Subcutaneous abdominal adipose tissue (tissue), 5 donors: ENCODE measurements around the gene OTUD7B.
"Not testable (repeated sequence)": the region's sequence is repeated elsewhere in the genome, so short reads cannot be mapped to it uniquely, and the experiment has no call there.

Experiments
- H3K27ac ChIP-seq: one replicate; pipeline ENCODE4 v1.7.0; 2013; ENCODE audit warnings: low read depth, mild to moderate bottlenecking, inconsistent platforms, low read length, moderate library complexity
- H3K27me3 ChIP-seq, 5 donors: one replicate each; pipeline ENCODE4 v1.7.0; 2013; ENCODE audit warnings: low read length in 5 of 5, inconsistent platforms in 1 of 5; ENCODE audit not compliant: control insufficient read depth in 5 of 5, insufficient read depth in 4 of 5
- H3K36me3 ChIP-seq, 5 donors: one replicate each; pipeline ENCODE4 v1.7.0; 2013; ENCODE audit warnings: low read length in 5 of 5; ENCODE audit not compliant: control insufficient read depth in 5 of 5, insufficient read depth in 5 of 5
- H3K4me1 ChIP-seq, 5 donors: one replicate each; pipeline ENCODE4 v1.7.0; 2013; ENCODE audit warnings: low read length in 5 of 5, mild to moderate bottlenecking in 3 of 5, moderate library complexity in 1 of 5; ENCODE audit not compliant: control insufficient read depth in 5 of 5, insufficient read depth in 5 of 5
- H3K4me3 ChIP-seq, 5 donors: one replicate each; pipeline ENCODE4 v1.7.0; 2013; ENCODE audit warnings: low read length in 5 of 5, low read depth in 1 of 5
- H3K9ac ChIP-seq, 5 donors: one replicate each; pipeline ENCODE4 v1.7.0; 2013; ENCODE audit warnings: low read length in 5 of 5, mild to moderate bottlenecking in 4 of 5, moderate library complexity in 3 of 5
- H3K9me3 ChIP-seq, 5 donors: one replicate each; pipeline ENCODE4 v1.7.0; 2013; ENCODE audit warnings: low read length in 5 of 5; ENCODE audit not compliant: control insufficient read depth in 5 of 5
- donor health status: healthy.
- donor health status: healthy.
- donor health status: healthy.
- donor health status: healthy.
- donor health status: healthy.

Gene OTUD7B

GRCh38 chr1:149938668-149939003 lies 71.9 kb downstream of the OTUD7B start:
- Histone ChIP-seq H3K9ac (peak overlapping the region in 2 of 5 donors; percentile 56 to 70), H3K27ac (peak overlapping the region; percentile 89), H3K4me1 (peaks cover 5 to 59% (median 46%) of the 10 kb centered on the region in 5 donors), H3K4me3 (peak overlapping the region in 4 of 5 donors; percentile 45 to 51 (median 48))
- not testable (repeated sequence) for H3K27me3 ChIP-seq, H3K36me3 ChIP-seq, H3K9me3 ChIP-seq

GRCh38 chr1:149937759-149938158 lies 72.8 kb downstream of the OTUD7B start:
- Histone ChIP-seq H3K36me3 (peaks cover 0 to 2% (median 0%) of the 10 kb centered on the region in 5 donors), H3K4me1 (peaks cover 5 to 53% (median 46%) of the 10 kb centered on the region in 5 donors), H3K9ac (peak overlapping the region in 1 of 5 donors; percentile 2), H3K4me3 (no peak overlapping the region), H3K9me3 (no peaks in the 10 kb centered on the region), H3K27me3 (peaks cover 0 to 6% (median 0%) of the 10 kb centered on the region in 5 donors), H3K27ac (peak overlapping the region; percentile 38)

DNA sequence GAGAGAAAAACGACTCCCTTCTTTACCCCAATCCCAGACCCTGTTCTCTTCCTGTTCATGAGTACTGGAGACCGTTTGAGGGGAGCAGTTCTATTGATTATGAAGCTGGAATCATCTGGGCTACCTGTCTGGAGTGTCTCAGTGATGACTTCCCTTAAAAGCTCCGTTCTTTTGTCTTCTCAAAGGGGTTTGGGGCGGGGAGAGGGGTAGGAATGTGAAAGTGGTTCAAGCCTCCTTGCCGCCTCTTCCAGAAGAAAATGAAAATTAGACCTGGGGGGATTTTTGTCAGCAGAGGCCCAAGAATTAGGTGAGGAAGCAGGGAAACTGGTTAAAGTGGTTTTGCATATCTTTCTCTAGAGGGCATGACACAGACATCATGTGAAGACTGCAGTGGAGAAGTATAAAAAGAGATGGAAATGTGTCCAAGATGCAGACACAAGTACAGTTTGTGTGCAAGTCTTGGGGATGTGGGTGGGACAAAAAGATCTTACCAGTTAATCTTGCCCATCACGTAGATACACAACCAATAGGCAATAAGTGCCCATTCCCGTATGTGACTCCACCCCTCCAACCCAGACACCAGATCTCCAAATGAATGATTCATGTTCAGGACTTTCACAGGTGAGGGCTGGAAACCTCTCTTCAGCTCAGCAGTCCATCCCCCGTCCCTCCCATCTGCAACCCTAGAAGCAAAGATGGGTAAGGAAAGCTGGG lies 73.4 kb downstream of the OTUD7B start:
- H3K4me1 ChIP-seq: peaks cover 5 to 51% (median 45%) of the 10 kb centered on the region in 5 donors
- peak overlapping the region in 3 of 5 donors; percentile 2 to 33 (median 2) for H3K9ac ChIP-seq
- no peaks in the 10 kb centered on the region for H3K9me3 ChIP-seq
- peaks cover 0 to 3% (median 0%) of the 10 kb centered on the region in 5 donors for H3K36me3 ChIP-seq
- peak overlapping the region; percentile 38 for H3K27ac ChIP-seq
- H3K4me3 ChIP-seq: peak overlapping the region in 4 of 5 donors; percentile 63 to 84 (median 69)
- H3K27me3 ChIP-seq: peaks cover 0 to 6% (median 0%) of the 10 kb centered on the region in 5 donors

- peaks cover 0 to 7% (median 3%) of the 10 kb centered on the region in 5 donors for H3K36me3 ChIP-seq
- H3K4me1 ChIP-seq: peaks cover 5 to 47% (median 38%) of the 10 kb centered on the region in 5 donors
- H3K4me3 ChIP-seq: peak within 1 kb of the TSS; percentile 53 to 84 (median 67)
- peak within 1 kb of the TSS in 3 of 5 donors; percentile 2 to 33 (median 2) for H3K9ac ChIP-seq
- H3K9me3 ChIP-seq: no peaks in the 10 kb centered on the region
- H3K27ac ChIP-seq: peak within 1 kb of the TSS; percentile 44
- H3K27me3 ChIP-seq: peaks cover 0 to 6% (median 0%) of the 10 kb centered on the region in 5 donors
Observed at GRCh38 chr1:149936170-149936991, 74.1 kb downstream of the OTUD7B start, which contains the start of gene MTMR11. Gene MTMR11, minus strand, starts transcription at chr1:149936879. Its CDS starts 232 bp downstream, at chr1:149936647.

DNA sequence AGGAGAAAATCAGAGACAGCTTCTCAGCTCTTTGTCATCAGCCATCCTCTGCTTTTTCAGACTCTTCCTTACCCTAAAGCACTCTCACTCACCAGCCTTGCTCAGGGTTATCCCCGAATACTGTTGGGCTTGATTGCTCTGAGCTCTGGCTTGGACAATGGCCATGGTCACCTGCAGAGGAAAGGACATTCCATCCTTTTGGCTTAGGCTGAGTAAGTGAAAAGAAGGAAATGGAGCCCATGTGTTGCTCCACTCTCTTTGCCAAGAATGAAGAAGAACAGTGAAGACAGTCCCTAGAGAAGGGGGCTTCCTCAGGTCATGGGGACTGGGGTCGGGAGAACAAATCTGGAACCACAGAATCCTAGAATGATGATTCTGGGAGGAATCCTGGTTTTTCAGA lies 76.2 kb downstream of the OTUD7B start:
- Histone ChIP-seq H3K4me3 (no peak overlapping the region), H3K36me3 (peaks cover 0 to 7% (median 6%) of the 10 kb centered on the region in 5 donors), H3K27me3 (peaks cover 0 to 6% (median 0%) of the 10 kb centered on the region in 5 donors), H3K9me3 (no peaks in the 10 kb centered on the region), H3K27ac (no peak overlapping the region), H3K9ac (no peak overlapping the region), H3K4me1 (peaks cover 5 to 45% (median 33%) of the 10 kb centered on the region in 5 donors)

GRCh38 chr1:149933208-149933607 lies 77.3 kb downstream of the OTUD7B start:
- Histone ChIP-seq H3K27ac (no peak overlapping the region), H3K36me3 (peaks cover 0 to 7% (median 6%) of the 10 kb centered on the region in 5 donors), H3K9ac (no peak overlapping the region), H3K9me3 (no peaks in the 10 kb centered on the region), H3K4me1 (peaks cover 7 to 42% (median 29%) of the 10 kb centered on the region in 5 donors), H3K27me3 (peaks cover 0 to 6% (median 0%) of the 10 kb centered on the region in 5 donors), H3K4me3 (no peak overlapping the region)

GRCh38 chr1:149932474-149932873 lies 78.1 kb downstream of the OTUD7B start:
- H3K27ac ChIP-seq: no peak overlapping the region
- H3K4me3 ChIP-seq: no peak overlapping the region
- peaks cover 0 to 7% (median 6%) of the 10 kb centered on the region in 5 donors for H3K36me3 ChIP-seq
- no peaks in the 10 kb centered on the region for H3K9me3 ChIP-seq
- H3K9ac ChIP-seq: no peak overlapping the region
- H3K27me3 ChIP-seq: peaks cover 0 to 6% (median 0%) of the 10 kb centered on the region in 5 donors
- H3K4me1 ChIP-seq: peaks cover 5 to 38% (median 25%) of the 10 kb centered on the region in 5 donors

DNA sequence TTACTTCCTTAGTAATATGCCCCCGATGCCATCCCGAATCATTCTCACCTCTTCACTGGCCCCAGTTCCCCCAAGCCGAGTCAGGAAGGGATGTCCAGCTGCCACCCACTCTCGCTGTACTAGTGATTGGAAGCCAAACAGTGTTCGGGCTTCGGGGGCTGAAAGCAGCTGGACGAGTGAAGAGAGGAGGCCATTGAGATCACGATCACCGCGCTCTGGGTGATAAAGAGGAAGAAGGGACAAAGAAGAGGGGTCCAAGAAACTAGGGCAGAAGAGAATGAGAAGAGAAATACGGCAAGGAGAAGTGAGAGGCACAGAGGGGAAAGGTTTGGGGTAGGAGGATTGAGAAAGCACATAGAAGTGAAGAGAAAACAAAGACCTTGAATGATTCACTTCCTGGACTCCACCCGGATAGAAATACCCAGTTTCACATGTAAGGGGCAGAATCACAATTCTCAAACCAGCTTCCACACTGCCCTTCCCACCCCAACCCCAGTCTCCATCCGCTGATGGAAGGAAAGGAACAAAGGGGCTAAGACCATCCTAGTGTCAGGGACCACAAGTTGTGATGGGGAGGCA lies 79.2 kb downstream of the OTUD7B start:
- Histone ChIP-seq H3K36me3 (peaks cover 0 to 11% (median 8%) of the 10 kb centered on the region in 5 donors), H3K9me3 (no peaks in the 10 kb centered on the region), H3K27me3 (peaks cover 0 to 6% (median 0%) of the 10 kb centered on the region in 5 donors), H3K4me1 (peaks cover 6 to 37% (median 24%) of the 10 kb centered on the region in 5 donors), H3K27ac (no peak overlapping the region), H3K4me3 (no peak overlapping the region), H3K9ac (no peak overlapping the region)

DNA sequence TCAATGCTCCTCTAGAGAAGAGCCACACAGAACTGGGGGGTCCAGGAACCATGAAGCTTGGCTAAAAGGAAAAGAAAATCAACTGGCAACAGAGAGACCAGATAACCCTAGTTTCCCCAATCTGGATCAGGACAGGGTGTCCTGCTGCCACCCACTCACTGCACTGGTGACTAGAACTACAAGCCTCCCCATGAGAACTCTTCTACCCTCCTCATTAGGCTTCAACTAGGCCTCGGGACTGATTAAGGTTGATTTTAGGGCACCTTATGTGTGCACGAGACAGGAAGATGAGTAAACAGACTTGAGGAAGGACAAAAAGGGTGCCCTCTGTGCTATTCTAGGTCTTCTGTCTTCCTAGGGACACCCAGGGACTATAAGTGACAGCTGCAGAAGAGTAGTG lies 80.7 kb downstream of the OTUD7B start:
- H3K9ac ChIP-seq: no peak overlapping the region
- H3K27ac ChIP-seq: no peak overlapping the region
- peaks cover 0 to 6% (median 0%) of the 10 kb centered on the region in 5 donors for H3K27me3 ChIP-seq
- peaks cover 6 to 38% (median 30%) of the 10 kb centered on the region in 5 donors for H3K4me1 ChIP-seq
- H3K36me3 ChIP-seq: peaks cover 7 to 25% (median 22%) of the 10 kb centered on the region in 5 donors
- no peaks in the 10 kb centered on the region for H3K9me3 ChIP-seq
- H3K4me3 ChIP-seq: no peak overlapping the region
